GM19239 (cell line): Measurements from ENCODE around the gene MOB3B.
"Not testable (repeated sequence)": the region's sequence is repeated elsewhere in the genome, so short reads cannot be mapped to it uniquely, and the experiment has no call there.

Experiments
- DNase-seq: peaks from one replicate; pipeline ENCODE4 v3.0.0; 2011; ENCODE audit warnings: low spot score; ENCODE audit not compliant: insufficient read length
- FAIRE-seq: peaks from 2 replicates; lab custom pipeline; 2011; peaks lifted over from hg19 to GRCh38; lab: Jason Lieb, UNC

Gene MOB3B

GRCh38 chr9:27457445-27457844, 72.2 kb downstream of the MOB3B start:
- no peak for DNase-seq
- FAIRE-seq = no peak

GRCh38 chr9:27453860-27454553, 75.6 kb downstream of the MOB3B start:
- DNase-seq (no peak), FAIRE-seq (no peak)

- no peak for DNase-seq
- no peak for FAIRE-seq
Measured at GRCh38 chr9:27451207-27451797, 78.3 kb downstream of the MOB3B start.

GRCh38 chr9:27450752-27451151, 78.9 kb downstream of the MOB3B start:
- FAIRE-seq (no peak), DNase-seq (no peak)

- not testable (repeated sequence) for DNase-seq, FAIRE-seq
Measured at GRCh38 chr9:27448356-27448755, 81.3 kb downstream of the MOB3B start.

- FAIRE-seq = no peak
- no peak for DNase-seq
Measured at GRCh38 chr9:27447031-27447683, 82.5 kb downstream of the MOB3B start.

- no peak for DNase-seq
- FAIRE-seq = no peak
Measured at GRCh38 chr9:27445688-27446087, 83.9 kb downstream of the MOB3B start.

GRCh38 chr9:27445057-27445595, 84.5 kb downstream of the MOB3B start:
- no peak for FAIRE-seq
- DNase-seq = no peak

GRCh38 chr9:27442464-27442863, 87.2 kb downstream of the MOB3B start:
- FAIRE-seq = no peak

GRCh38 chr9:27441741-27442070, 87.9 kb downstream of the MOB3B start:
- FAIRE-seq (peak; percentile 31), DNase-seq (no peak)

More at GRCh38 chr9:27442464-27442863, 87.2 kb downstream of the MOB3B start:
- no peak for DNase-seq

- no peak for FAIRE-seq
- DNase-seq = no peak
Measured at GRCh38 chr9:27440888-27441740, 88.5 kb downstream of the MOB3B start.

GRCh38 chr9:27438522-27438921, 91.1 kb downstream of the MOB3B start:
- DNase-seq = no peak
- no peak for FAIRE-seq

- no peak for FAIRE-seq
Measured at GRCh38 chr9:27437652-27438373, 91.8 kb downstream of the MOB3B start.

GRCh38 chr9:27436234-27436633, 93.4 kb downstream of the MOB3B start:
- FAIRE-seq = no peak
- no peak for DNase-seq

More at GRCh38 chr9:27437652-27438373, 91.8 kb downstream of the MOB3B start:
- no peak for DNase-seq

- FAIRE-seq (no peak), DNase-seq (no peak)
Measured at GRCh38 chr9:27433631-27434325, 95.8 kb downstream of the MOB3B start.

- no peak for DNase-seq
- no peak for FAIRE-seq
Measured at GRCh38 chr9:27432308-27432707, 97.3 kb downstream of the MOB3B start.

- FAIRE-seq (no peak), DNase-seq (no peak)
Measured at GRCh38 chr9:27431543-27432147, 98.0 kb downstream of the MOB3B start.

- no peak for DNase-seq
- FAIRE-seq = no peak
Measured at GRCh38 chr9:27430750-27431535, 98.7 kb downstream of the MOB3B start.
